ENCODE results near the gene KCTD17. TPM values are rescaled to one million over a fixed set of nuclear protein-coding genes. Genes with fewer than 3 reads are reported as not detected.
A peak's percentile ranks its signal among the peaks of the same experiment; 100 is the strongest.

Gene KCTD17
- total RNA-seq, 1 experiment from 2014 or later, result 29.4 TPM

DNA sequence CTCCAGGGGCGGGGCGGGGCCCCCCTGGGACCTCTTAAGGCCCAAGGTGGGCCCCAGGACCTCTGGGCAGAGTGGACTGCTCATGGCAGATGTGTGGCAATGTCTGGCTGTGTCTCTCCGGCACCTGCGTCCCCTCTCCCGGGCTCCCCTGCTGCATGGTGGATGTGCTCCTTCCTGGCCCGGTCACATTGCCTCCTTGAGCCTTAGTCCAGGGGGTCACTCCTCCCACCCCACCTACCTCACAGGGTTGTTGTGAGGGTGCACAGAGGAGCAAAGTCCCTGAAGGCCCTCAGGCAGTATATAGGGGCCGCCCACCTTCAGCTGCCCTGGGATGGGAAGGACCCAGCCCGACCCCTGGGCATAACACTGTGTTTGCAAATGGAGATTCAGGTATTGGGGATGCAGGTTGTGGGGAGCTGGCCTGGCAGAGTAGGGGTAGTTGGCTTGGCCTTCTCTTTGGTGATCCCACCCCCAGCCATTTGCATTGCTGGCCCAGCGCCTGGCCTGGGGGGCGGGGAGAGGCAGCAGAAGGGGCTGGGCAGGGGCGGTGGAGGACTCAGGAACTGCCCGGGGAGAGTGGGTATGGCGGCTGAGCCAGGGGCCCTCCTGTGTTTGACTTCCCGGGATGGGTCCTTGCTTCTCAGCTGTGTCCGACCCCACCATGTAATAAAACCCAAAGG is 11.3 kb downstream of the KCTD17 start:
- 0 out of 2 replicates have a peak overlapping the region, but pooled peaks have one; percentile 41 for H3K27ac Mint-ChIP-seq
- TF ChIP-seq ESRRA (CRISPR knock-in tag; IDR thresholded peaks at IDR 0.05; ENCODE audit: borderline replicate concordance) (no peak), FOXP1 (CRISPR knock-in tag; IDR thresholded peaks at IDR 0.05; ENCODE audit: borderline replicate concordance) (0 out of 2 replicates have a peak, but pooled peaks have one; percentile 21)
- H3K36me3 Mint-ChIP-seq, result 0 out of 2 replicates have a peak, but pooled peaks cover under 1% of the 10 kb centered on the region
- ATAC-seq (peak; percentile 21), DNase-seq (ENCODE audit: low spot score) (peak; percentile 33)
- CTCF ChIA-PET, result interaction anchor here (0.8 to 1.6 kb wide), 4 partner anchors 16 to 196 kb away, joined by 3 to 4 read pairs (median 3); no protein-coding TSS in a partner anchor
- peaks cover 27% of the 10 kb centered on the region for H3K27me3 Mint-ChIP-seq (ENCODE audit: low read depth)
- H3K4me3 Mint-ChIP-seq, result peak overlapping the region; percentile 8; the same call in 1 of the 2 replicates
- H3K4me1 Mint-ChIP-seq, result peaks cover 17% of the 10 kb centered on the region
- no peaks in the 10 kb centered on the region for H3K9me3 Mint-ChIP-seq
- POLR2A ChIA-PET, result interaction anchor here (0.6 kb wide), 1 partner anchor 1472 kb away, joined by 3 read pairs; no protein-coding TSS in a partner anchor

DNA sequence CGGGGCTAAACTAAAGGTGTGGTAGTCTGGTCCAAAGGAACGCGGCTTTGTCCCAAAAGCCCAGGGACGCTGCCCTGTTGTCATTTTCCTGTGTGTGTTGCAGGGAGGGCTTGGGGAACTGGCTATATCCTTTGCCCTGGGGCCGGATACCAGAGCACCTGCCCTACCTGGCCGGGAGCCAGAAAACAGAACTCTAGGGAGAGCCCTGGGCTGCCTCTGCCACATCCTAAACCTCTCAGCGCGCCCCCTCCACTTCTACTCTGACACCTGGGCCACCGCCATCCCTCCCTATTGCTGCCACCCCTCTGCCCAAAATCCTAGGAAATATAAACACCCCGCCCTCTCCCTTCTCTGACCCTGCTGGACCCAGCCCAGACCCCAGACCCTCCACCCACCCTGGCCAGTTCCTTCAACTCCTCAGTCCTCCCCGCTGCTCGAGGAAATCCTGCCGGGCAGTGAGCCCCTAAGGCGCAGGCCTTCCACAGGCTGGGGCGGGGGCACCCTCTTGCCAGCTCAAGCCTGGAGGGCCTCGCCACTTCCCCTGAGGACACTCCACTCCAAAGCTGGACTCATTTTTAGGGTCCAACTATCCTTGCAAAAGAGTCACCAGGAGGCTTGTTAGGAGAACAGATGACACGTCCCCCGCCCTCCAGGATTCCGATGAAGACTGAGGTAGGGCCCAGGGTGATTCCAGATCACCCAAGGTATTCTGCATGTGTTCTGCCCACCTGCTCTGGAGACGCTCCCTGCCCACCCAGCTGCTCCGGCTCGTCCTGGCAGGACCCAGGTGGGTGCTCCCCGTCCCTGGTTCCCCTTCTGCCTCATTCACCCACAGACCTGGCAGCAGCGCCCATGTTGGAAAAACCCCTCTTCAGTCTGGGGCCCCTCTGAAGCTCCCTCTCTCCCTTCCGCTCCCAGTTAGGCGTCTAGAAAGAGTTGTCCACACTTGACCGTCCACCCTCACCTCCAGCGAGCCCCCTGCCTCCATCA is 12.2 kb downstream of the KCTD17 start:
- Mint-ChIP-seq H3K9me3 (no peaks in the 10 kb centered on the region), H3K4me1 (peaks cover 19% of the 10 kb centered on the region), H3K27me3 (ENCODE audit: low read depth) (peaks cover 36% of the 10 kb centered on the region), H3K27ac (no peak overlapping the region), H3K36me3 (no peaks in the 10 kb centered on the region), H3K4me3 (no peak overlapping the region)
- TF ChIP-seq ZBTB21 (CRISPR knock-in tag; IDR thresholded peaks at IDR 0.05; ENCODE audit: borderline replicate concordance) (no peak), ZNF263 (CRISPR knock-in tag; IDR thresholded peaks at IDR 0.05; ENCODE audit: low read depth) (0 out of 2 replicates have a peak, but pooled peaks have one; percentile 41), SP1 (CRISPR knock-in tag; conservative IDR thresholded peaks at IDR 0.05) (no peak)
- TF ChIP-seq, protein P1, sequence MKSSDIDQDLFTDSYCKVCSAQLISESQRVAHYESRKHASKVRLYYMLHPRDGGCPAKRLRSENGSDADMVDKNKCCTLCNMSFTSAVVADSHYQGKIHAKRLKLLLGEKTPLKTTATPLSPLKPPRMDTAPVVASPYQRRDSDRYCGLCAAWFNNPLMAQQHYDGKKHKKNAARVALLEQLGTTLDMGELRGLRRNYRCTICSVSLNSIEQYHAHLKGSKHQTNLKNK (CRISPR knock-in tag; IDR thresholded peaks at IDR 0.05), result no peak
- TF ChIP-seq, protein P2, sequence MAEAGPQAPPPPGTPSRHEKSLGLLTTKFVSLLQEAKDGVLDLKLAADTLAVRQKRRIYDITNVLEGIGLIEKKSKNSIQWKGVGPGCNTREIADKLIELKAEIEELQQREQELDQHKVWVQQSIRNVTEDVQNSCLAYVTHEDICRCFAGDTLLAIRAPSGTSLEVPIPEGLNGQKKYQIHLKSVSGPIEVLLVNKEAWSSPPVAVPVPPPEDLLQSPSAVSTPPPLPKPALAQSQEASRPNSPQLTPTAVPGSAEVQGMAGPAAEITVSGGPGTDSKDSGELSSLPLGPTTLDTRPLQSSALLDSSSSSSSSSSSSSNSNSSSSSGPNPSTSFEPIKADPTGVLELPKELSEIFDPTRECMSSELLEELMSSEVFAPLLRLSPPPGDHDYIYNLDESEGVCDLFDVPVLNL (CRISPR knock-in tag; IDR thresholded peaks at IDR 0.05; ENCODE audit: borderline replicate concordance, low read depth), result no peak
- TF ChIP-seq, protein P3, sequence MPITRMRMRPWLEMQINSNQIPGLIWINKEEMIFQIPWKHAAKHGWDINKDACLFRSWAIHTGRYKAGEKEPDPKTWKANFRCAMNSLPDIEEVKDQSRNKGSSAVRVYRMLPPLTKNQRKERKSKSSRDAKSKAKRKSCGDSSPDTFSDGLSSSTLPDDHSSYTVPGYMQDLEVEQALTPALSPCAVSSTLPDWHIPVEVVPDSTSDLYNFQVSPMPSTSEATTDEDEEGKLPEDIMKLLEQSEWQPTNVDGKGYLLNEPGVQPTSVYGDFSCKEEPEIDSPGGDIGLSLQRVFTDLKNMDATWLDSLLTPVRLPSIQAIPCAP (CRISPR knock-in tag; IDR thresholded peaks at IDR 0.05), result no peak
- ChIA-PET POLR2A (no interaction called here), CTCF (interaction anchor here (0.8 to 1.6 kb wide), 6 partner anchors 17 to 196 kb away, joined by 3 to 4 read pairs (median 3); no protein-coding TSS in a partner anchor)
- DNase-seq (ENCODE audit: low spot score), result no peak
- no peak for ATAC-seq

DNA sequence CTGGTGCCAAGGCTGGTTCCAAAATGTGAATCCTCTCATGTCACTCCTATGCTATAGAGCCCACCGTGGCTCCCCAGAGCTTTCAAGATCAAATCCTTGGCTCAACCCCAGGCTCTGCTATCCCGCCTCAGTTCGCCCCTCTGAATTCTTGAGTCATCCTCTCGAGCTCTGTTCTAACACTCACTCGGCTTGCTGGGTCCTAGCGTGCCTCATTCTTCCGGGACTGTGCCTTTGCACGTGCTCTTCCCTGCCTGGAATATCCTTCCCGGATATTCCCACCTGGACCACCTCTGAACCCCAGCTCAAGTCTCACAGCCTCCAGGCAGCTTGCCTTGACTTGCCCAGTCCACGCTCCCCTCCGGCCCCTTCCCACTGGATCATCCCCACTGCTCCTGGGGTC is 13.0 kb downstream of the KCTD17 start:
- no peak overlapping the region for H3K4me3 Mint-ChIP-seq
- H3K27me3 Mint-ChIP-seq (ENCODE audit: low read depth), result peaks cover 39% of the 10 kb centered on the region
- ATAC-seq, result no peak
- no peaks in the 10 kb centered on the region for H3K36me3 Mint-ChIP-seq
- H3K4me1 Mint-ChIP-seq, result peaks cover 19% of the 10 kb centered on the region
- H3K27ac Mint-ChIP-seq, result no peak overlapping the region
- DNase-seq (ENCODE audit: low spot score), result no peak
- POLR2A ChIA-PET, result no interaction called here
- H3K9me3 Mint-ChIP-seq, result no peaks in the 10 kb centered on the region
- TF ChIP-seq OVOL2 (CRISPR knock-in tag; IDR thresholded peaks at IDR 0.05; ENCODE audit: borderline replicate concordance) (no peak), CBFB (CRISPR knock-in tag; IDR thresholded peaks at IDR 0.05; ENCODE audit: low read depth) (no peak), ZNF671 (CRISPR knock-in tag; IDR thresholded peaks at IDR 0.05) (no peak), ZNF317 (CRISPR knock-in tag; IDR thresholded peaks at IDR 0.05; ENCODE audit: borderline replicate concordance, low read depth) (no peak), CREB1 (CRISPR knock-in tag; IDR thresholded peaks at IDR 0.05) (no peak)
- TF ChIP-seq, protein P4, sequence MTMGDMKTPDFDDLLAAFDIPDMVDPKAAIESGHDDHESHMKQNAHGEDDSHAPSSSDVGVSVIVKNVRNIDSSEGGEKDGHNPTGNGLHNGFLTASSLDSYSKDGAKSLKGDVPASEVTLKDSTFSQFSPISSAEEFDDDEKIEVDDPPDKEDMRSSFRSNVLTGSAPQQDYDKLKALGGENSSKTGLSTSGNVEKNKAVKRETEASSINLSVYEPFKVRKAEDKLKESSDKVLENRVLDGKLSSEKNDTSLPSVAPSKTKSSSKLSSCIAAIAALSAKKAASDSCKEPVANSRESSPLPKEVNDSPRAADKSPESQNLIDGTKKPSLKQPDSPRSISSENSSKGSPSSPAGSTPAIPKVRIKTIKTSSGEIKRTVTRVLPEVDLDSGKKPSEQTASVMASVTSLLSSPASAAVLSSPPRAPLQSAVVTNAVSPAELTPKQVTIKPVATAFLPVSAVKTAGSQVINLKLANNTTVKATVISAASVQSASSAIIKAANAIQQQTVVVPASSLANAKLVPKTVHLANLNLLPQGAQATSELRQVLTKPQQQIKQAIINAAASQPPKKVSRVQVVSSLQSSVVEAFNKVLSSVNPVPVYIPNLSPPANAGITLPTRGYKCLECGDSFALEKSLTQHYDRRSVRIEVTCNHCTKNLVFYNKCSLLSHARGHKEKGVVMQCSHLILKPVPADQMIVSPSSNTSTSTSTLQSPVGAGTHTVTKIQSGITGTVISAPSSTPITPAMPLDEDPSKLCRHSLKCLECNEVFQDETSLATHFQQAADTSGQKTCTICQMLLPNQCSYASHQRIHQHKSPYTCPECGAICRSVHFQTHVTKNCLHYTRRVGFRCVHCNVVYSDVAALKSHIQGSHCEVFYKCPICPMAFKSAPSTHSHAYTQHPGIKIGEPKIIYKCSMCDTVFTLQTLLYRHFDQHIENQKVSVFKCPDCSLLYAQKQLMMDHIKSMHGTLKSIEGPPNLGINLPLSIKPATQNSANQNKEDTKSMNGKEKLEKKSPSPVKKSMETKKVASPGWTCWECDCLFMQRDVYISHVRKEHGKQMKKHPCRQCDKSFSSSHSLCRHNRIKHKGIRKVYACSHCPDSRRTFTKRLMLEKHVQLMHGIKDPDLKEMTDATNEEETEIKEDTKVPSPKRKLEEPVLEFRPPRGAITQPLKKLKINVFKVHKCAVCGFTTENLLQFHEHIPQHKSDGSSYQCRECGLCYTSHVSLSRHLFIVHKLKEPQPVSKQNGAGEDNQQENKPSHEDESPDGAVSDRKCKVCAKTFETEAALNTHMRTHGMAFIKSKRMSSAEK (CRISPR knock-in tag; IDR thresholded peaks at IDR 0.05; ENCODE audit: borderline replicate concordance), result no peak
- TF ChIP-seq, protein P3 (CRISPR knock-in tag; IDR thresholded peaks at IDR 0.05), result no peak
- CTCF ChIA-PET, result interaction anchor here (0.9 to 1.2 kb wide), 3 partner anchors 18 to 135 kb away, joined by 3 to 4 read pairs (median 3); no protein-coding TSS in a partner anchor

Data from WTC11 (cell line).